COR-L47 (cell line): ENCODE results near the gene OCIAD2.
"Not testable (repeated sequence)": the region's sequence is repeated elsewhere in the genome, so short reads cannot be mapped to it uniquely, and the experiment has no call there.

Experiments used
- DNase-seq: peaks from one replicate; lab custom pipeline; 2025; lab: John Stamatoyannopoulos, UW

OCIAD2 gene, protein sequence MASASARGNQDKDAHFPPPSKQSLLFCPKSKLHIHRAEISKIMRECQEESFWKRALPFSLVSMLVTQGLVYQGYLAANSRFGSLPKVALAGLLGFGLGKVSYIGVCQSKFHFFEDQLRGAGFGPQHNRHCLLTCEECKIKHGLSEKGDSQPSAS

DNA sequence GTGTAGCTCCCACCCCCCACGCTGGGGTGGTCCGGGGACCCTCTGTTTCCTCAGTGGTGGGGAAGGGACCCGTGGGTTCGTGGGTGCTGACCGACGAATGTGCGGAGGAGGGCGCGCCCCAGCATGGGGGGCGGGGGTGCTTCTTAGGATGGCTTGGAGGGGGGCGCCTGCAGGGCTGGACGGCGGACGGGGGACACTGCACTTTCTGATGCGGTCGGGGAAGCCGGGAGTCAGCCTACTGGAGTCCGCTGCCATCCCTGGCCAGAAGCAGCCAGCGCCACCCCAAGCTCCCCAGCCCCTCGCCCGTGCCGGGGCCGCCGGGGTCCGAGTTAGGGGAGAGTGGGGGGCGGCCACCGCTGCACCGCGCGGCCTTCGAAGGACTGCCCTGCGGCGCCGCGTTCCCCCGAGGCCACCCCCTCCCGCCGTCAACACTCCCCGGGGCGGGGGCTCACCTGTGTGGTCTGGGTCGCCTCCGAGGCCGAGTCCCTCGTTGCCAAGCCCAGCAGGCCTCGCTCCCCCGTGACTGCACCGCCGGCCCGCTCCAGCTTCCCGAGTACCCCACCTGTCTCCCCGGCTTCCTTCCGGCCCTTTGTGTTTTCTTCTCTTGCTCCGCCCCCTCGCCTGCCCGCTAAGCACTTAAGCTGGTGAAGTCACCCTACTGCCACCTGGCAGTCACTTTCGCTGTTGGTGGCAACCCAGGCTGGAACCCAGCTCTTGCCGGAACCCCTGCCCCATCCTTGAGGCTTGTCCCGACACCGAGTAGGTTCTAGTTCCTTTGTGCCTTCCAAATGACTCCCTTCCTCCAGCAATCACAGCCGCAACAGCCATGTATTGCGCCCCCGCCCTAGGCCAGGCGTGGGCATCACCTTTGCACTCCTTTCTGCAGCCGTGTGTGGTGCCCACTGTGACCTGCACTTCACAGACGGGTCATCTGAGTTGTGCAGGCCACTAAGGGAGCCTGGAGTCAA, at the start of gene OCIAD2:
TSS of gene OCIAD2 (minus strand) at position 569 of the 968 bp plus-strand sequence. CDS start 2,225 bp downstream, outside the sequence.
- peak; percentile 92 for DNase-seq

DNA sequence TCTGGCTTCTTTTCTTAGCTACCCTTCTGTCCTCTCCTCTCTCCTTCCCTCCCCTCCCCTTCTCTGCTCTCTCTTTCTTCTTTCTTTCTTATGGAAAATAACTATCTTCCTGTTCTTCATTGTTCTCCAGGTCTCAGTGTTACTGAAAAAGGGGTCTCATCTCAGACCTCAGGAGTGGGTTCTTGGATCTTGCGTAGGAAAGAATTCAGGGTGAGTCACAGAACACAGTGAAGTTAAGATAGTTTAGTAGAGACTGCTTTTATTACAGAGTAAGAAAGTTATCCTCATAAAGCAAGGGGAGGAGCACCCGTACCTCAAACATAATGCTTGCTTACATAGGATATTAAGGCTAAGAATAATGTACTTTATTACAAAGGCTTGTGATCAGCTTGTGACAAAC, 47.7 kb upstream of the OCIAD2 start:
- DNase-seq, result no peak

DNA sequence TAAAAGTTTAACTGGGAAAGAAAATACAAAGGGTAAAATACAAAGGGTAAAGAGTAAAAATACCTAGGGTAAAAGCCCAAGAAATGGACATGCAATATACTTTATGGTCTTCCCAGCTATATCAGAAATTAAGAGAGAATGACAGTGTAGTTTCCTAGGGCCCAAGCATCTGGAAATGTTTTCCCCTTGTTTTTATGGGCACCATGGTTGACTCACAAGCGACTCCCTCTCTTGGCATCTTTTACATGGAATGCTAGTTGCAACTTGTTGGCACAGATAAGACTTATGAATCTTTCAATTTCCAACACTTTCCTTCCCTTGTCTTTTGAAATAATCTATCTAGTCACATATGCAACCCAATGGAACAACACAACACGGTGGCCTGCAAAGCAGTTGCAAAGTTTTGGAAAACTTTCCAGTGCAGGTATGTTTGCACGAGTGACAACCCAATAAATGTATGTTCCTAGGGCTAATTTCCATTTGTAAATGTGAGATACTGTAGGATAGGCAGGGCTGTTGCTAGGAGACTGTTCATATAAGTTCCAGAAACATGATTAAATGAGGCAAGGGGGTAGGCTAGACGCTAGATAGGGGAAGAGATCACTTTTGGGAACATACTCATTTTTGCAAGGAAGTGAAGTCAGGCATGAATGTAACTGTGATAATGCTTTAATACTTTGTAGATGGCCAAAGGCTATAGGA, 43.1 kb upstream of the OCIAD2 start:
- DNase-seq, result no peak

DNA sequence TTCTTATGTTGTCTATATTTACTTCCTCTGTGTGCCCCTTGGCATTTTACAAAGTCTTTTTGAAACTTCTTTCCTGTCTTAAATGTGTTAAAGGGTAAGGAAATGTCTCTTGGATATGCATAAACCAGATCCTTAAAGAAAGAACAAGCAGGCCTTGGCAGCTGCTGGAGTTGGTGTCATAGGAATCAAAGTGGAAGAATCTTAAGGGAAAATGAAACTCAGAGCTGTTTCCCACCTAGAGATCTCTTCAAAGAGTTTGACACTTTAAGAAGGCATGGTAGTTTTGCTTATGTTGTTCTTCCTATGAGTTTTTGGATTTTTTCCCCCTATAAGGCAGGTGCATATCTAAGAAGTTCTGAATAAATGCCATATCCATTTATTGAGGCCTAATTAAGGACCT, 42.5 kb upstream of the OCIAD2 start:
- no peak for DNase-seq

DNA sequence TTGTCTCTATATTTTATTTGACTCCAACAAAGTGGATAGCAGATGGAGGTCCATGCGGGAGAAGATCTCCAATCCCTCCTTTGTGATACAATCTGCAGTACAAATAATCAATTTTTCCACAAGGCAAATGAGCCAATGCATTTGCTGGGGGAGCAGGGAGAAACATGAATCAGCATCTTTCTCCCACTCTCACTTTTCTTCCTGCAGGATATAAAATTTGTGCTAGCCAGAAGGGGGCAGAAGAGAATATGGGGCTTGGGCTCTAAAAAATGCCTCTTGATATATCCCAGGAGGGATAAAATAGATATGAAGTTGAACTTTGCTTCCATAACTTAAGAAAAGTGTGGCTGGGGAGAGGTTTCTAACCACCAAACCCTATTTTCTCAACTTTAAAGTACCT, 41.2 kb upstream of the OCIAD2 start:
- no peak for DNase-seq

DNA sequence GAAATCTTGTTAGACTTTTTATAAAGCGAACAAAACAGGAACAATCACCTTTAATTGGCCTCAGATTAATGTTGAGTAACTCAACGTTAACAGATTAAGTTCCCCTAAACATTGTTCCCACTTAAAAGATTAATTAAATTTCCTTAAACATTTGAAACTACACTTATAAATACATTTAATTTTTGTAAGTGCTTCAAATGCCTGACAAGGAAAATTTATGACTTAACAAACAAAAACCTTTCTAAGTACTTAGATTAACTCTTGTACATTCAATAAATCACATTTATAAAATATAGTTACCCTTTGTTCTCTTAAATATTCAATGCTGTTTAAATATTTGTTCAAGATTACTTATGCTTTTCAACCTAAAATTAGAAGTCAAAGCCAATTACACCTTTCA, 39.4 kb upstream of the OCIAD2 start:
- peak; percentile 16 for DNase-seq

DNA sequence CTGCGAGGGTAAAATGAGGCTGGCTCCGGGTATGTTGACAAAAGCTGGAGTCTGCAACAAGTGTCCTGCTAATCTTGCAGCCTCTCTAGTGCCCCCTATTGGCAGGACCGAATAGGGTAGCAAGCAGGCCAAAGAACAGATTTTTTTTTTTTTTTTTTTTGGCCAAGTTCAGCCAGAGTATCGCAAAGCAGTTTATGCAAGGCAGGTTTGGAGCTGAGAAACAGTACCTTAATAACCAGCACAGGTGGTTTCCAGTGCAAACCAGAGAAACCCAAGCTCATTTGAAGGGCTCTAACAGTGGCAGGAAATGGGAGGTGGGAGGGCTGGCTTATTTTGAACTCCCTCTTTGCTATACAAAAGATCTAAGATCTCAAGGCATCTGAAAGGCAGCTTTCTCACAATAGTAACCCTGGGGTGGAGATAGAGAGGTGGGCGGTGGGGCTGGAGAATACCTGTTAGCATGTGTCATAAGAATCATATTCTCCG, 38.2 kb upstream of the OCIAD2 start:
- DNase-seq, result no peak

DNA sequence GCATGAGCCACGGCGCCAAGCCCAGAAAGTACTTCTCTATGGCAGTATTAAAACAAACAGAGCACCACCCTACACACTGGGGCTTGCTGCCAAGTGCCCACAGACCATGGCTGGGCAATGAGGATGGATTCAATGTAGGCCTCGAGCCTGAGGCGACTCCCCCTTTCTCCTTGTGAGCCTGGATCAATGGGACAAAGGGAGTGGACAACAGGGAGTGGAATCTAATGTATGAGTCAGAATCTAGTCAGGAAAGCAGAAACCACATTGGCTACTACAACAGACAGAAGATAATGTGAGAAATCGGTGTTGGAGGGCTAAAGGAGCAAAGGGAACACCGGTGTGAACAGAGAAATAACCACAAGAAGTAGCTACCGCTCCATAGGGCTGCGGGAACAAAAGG, 37.7 kb upstream of the OCIAD2 start:
- peak; percentile 21 for DNase-seq

DNA sequence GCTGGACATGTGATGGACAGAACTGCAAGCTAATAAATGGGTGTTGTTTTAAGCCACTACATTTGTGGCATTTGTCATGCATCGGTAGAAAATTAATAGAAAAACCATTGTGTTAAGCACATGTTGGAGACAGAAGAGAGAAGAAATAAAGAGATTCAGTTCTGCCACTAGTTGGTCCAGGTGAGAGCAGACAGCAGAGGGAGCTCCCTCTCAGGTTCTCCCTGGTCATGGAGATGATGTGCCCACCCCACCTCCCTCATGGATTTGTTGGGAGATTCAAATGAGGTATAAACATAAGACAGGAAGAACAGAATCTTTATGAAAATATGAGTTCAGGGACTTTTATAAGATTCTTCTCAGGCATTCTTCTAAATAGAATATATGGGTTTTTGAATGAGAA, 36.8 kb upstream of the OCIAD2 start:
- DNase-seq, result peak; percentile 48

DNA sequence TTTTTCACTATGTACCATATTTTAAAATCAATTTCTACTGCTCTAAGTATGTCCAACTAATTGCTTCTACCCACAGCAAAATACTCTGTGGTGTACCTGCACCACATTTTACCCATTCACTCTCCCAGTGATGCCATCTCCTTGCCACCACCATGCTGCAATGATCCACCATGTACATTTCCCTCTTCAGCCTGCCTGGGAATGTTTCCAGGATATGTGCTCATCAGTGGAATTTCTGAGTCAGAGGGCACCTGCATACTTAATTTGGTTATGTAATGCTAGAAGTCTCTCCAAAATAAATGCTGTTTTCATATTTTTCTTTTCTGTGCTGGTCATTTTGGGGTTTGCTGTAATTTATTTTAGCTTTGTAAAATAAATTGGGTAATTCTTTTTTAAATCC, 33.2 kb upstream of the OCIAD2 start:
- no peak for DNase-seq

DNA sequence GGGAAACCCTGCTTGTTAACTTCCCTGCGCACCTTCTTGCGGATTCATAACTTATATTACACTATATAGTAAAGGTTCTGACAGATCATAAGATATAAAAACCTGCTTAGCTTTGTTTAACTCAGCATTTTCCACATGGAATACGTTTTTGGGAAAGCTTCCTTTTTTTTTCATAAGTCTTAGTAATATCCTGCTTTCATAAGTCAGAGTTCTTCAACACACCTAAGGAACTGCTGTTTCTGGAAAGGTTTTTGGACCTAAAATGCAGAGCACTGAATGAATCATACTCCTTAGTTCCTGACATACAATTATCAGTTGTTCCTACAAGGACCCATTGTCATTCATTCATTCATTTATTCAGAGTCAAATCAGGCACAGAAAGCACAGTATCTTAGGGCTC, 32.3 kb upstream of the OCIAD2 start:
- DNase-seq, result no peak

DNA sequence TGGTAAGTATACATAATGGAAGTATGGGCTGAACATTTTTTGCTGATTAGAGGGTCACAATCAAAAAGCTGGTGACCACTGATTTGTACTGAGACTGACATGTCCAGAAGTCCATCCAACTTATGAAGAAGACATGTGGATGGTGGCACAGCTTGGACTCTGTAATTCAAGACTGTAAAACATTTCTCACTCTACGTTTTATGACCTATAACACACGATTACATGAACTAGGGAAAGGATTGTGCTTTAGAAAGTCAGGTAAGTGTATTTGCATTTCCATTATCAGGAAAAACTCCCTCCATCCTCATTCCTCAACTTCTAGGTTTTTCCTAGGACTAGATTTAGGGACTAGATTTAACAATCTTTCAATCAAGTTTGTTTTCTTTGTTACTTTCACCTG, 30.5 kb upstream of the OCIAD2 start:
- no peak for DNase-seq

DNA sequence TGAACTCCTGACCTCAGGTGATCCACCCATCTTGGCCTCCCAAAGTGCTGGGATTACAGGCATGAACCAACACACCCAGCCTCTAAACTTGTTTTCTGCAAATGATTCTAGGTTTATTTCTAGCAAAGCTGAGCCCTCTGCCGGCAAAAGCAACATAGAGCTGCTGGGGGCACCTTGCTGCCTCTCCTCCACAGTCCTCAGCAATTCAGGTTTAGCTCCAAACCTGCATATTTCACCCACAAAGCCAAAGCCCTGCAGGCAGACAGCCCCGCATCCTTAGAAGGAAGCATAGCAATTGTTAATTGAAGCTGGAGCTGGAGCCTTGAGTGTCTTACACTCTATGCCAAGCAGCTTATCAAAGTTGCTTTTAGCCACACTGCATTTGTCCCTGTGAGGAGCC, 24.9 kb upstream of the OCIAD2 start:
- DNase-seq, result no peak

DNA sequence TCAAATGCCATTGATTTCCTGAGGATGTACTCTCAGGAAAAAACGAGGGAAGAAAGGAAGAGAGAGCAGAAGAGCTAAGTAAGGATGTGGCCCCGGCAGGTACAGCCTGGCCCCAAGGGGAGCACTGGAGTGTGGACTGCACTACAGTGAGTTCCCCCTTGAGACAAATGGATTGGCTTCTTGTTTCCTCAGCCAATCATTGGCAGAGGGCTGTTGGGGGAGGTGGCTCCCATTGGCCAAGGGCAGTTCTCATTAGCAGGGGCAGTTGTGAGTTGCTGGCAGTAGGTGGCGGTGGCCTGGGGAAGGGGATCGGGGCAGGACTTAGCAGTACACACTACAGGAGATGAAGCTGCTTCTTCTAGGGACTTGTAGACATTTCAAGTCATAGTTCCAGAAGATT, 24.1 kb upstream of the OCIAD2 start:
- DNase-seq, result no peak

DNA sequence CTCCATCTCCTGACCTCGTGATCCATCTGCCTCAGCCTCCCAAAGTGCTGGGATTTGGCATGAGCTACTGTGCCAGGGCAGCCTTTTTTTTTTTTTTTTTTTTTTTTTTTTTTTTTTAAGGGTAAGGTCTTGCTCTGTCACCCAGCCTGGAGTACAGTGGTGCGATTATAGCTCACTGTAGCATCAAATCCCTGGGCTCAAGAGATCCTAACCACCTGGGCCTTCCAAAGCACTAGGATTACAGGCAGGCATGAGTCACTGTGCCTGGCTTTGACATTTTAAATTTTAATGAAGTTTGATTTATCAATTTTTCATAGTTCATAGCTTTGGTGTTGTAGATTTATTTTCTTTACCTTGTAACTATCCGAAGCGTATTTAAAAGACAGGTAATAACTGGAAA, 17.8 kb upstream of the OCIAD2 start:
- no peak for DNase-seq

DNA sequence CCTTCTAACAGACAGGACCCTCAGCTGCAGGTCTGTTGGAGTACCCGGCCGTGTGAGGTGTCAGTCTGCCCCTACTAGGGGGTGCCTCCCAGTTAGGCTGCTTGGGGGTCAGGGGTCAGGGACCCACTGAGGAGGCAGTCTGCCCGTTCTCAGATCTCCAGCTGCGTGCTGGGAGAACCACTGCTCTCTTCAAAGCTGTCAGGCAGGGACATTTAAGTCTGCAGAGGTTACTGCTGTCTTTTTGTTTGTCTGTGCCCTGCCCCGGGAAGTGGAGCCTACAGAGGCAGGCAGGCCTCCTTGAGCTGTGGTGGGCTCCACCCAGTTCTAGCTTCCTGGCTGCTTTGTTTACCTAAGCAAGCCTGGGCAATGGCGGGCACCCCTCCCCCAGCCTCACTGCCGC, 16.5 kb upstream of the OCIAD2 start:
- DNase-seq, result not testable (repeated sequence)

DNA sequence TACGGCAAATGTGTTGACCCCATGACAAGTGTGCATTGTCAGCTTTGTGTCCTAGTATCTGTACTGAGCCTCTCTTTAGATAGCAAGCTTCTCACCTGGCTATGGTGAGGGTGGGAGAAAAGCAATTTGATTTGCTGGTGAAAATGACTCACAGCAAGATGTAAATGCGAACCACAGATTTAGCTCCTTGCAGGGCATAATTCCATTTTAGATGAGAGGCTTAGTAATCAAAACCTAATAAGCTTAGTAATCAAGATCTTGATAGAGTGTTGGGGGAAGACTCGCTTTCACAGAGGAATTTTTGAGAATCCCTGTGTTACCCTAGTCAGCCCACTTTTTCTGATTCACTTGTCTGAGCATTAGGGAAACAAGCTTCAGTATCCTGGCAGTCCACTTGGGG, 7.7 kb upstream of the OCIAD2 start:
- no peak for DNase-seq

DNA sequence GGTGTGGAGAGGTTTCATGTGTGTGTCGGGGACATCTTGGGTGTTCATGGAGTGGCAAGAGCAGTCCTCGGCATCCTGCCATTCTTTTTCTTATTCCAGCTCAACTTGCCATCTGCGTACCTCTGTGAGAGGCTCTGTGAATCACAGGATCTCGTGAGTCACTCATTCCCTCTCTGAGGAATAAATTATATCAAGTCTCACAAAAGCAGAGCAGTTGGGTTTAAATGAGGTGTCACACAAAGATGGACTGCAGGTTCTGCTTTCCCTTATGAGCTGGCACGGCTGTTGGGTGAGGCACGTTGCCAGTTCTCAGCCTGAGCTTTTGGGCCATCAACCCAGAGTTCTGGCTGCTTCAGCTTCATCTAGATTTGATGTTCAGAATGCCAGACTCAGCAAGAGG, 6.8 kb upstream of the OCIAD2 start:
- no peak for DNase-seq

DNA sequence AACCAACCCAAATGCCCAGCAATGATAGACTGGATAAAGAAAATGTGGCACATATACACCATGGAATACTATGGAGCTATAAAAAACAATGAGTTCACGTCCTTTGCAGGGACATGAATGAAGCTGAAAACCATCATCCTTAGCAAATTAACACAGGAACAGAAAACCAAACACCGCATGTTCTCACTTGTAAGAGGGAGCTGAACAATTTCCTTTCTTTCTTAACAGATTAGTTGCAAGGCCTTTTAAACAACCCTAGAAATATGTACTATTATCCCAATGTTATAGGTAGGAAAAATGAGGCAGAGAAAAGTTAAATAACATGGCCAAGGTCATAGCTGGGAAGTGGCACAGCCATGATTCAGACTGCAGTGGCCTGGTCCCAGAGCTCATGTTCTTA, 5.8 kb upstream of the OCIAD2 start:
- DNase-seq, result no peak

DNA sequence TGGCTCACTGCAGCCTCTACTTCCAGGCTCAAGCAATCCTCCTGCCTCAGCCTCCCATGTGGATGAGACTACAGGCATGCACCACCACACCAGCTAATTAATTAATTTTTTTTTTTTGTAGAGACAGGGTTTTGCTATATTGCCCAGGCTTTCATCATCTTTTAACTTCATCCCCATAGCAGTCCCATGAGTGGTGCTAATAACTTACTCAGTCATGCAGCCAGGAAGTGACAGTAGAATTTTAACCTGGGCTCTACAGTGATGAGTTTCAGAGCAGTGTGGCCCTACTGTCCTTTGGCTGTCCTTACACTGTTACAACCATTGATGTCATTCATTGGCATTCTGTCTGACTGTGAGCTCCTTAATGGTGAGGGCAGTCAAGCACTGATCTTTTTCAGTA, 3.9 kb upstream of the OCIAD2 start:
- DNase-seq, result no peak

DNA sequence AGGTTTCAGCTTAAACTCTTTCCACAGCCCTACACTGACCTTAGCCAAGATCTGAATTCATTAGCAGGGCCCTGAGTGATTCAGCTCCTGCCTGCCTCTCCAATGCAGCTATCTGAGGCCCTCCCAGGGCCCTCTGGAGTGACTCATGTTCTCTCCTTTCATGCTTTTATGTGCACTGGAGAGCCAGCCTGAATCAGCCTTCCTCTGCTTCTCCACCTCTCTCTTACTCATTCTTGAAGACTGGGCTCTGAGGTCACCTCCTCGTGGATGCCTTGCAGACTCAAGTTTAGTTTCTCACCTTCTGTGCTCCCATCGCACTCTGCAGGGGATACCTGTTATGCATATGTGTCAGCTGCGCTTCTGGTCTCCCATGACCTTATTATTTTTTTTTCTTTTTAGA, 3.1 kb upstream of the OCIAD2 start:
- no peak for DNase-seq

DNA sequence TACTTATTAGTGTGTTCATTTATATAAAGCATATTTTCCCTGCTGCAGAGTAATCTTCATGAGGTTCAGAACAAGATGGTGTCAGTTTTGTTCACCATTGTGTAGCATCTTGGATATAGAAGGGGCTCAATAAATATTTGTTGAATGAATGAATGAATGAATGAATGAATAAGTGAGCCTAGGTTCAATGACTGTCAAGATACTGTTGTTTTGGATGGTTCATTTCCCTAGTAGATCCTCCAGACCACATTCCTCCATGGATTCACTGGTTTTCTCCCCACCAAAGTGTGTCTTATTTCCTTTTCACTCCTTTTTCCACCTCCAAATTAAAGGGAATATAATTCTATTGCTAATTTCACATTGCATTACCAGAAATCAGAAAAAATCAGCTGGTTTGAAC, 2.1 kb upstream of the OCIAD2 start:
- DNase-seq, result no peak
